HG02610 (cell line): ENCODE results near the gene LAMA2.
"Not testable (repeated sequence)": the region's sequence is repeated elsewhere in the genome, so short reads cannot be mapped to it uniquely, and the experiment has no call there.

Experiments used
- ATAC-seq: cut with Tn5 transposase; IDR thresholded peaks from one replicate; pipeline ENCODE4 v1.9.1; 2021; ENCODE audit warnings: mild to moderate bottlenecking, moderate library complexity; ENCODE audit not compliant: unreplicated experiment

LAMA2 gene

GRCh38 chr6:129113637-129114036, 230.7 kb downstream of the LAMA2 start:
- no peak for ATAC-seq

GRCh38 chr6:129114636-129115391, 231.9 kb downstream of the LAMA2 start:
- ATAC-seq, result no peak

- no peak for ATAC-seq
These were observed 232.5 kb downstream of the LAMA2 start for GRCh38 chr6:129115471-129115870.

- ATAC-seq, result no peak
These were observed 234.4 kb downstream of the LAMA2 start for GRCh38 chr6:129117355-129117754.

- no peak for ATAC-seq
These were observed 238.1 kb downstream of the LAMA2 start for GRCh38 chr6:129120856-129121638.

- no peak for ATAC-seq
These were observed 241.4 kb downstream of the LAMA2 start for GRCh38 chr6:129124347-129124746.

GRCh38 chr6:129130106-129130505, 247.2 kb downstream of the LAMA2 start:
- ATAC-seq, result no peak

- no peak for ATAC-seq
These were observed 248.2 kb downstream of the LAMA2 start for GRCh38 chr6:129130959-129131681.

- no peak for ATAC-seq
These were observed 250.8 kb downstream of the LAMA2 start for GRCh38 chr6:129133770-129134192.

GRCh38 chr6:129134535-129134934, 251.6 kb downstream of the LAMA2 start:
- no peak for ATAC-seq

GRCh38 chr6:129135451-129135850, 252.5 kb downstream of the LAMA2 start:
- no peak for ATAC-seq

GRCh38 chr6:129136751-129137150, 253.8 kb downstream of the LAMA2 start:
- no peak for ATAC-seq

GRCh38 chr6:129138739-129139405, 255.9 kb downstream of the LAMA2 start:
- no peak for ATAC-seq

- ATAC-seq, result no peak
These were observed 257.6 kb downstream of the LAMA2 start for GRCh38 chr6:129140526-129140925.

GRCh38 chr6:129141499-129141898, 258.6 kb downstream of the LAMA2 start:
- ATAC-seq, result no peak

GRCh38 chr6:129146902-129147301, 264.0 kb downstream of the LAMA2 start:
- no peak for ATAC-seq

GRCh38 chr6:129150507-129150906, 267.6 kb downstream of the LAMA2 start:
- no peak for ATAC-seq

- no peak for ATAC-seq
These were observed 270.3 kb downstream of the LAMA2 start for GRCh38 chr6:129153257-129153656.

- ATAC-seq, result not testable (repeated sequence)
These were observed 276.3 kb downstream of the LAMA2 start for GRCh38 chr6:129159242-129159641.

GRCh38 chr6:129162605-129163004, 279.7 kb downstream of the LAMA2 start:
- ATAC-seq, result no peak

- no peak for ATAC-seq
These were observed 280.6 kb downstream of the LAMA2 start for GRCh38 chr6:129163551-129163950.
